ENCODE measurements around the gene MRFAP1L1.

GRCh38 chr4:6739920-6740319, 30.3 kb upstream of the MRFAP1L1 start:
- TF ChIP-seq REST (tag by site-specific recombination; IDR thresholded peaks at IDR 0.05) (no peak), ZNF138 (tag by site-specific recombination; IDR thresholded peaks at IDR 0.05; ENCODE audit: borderline replicate concordance) (no peak), ZBTB10 (tag by site-specific recombination; IDR thresholded peaks at IDR 0.05) (no peak), KLF10 (tag by site-specific recombination; IDR thresholded peaks at IDR 0.05) (no peak), MYNN (tag by site-specific recombination; IDR thresholded peaks at IDR 0.05; ENCODE audit: borderline replicate concordance) (no peak), ZXDB (tag by site-specific recombination; IDR thresholded peaks at IDR 0.05) (no peak), ZNF274 (IDR thresholded peaks at IDR 0.05; ENCODE audit: low read length) (no peak), ZNF274 (tag by site-specific recombination; IDR thresholded peaks at IDR 0.05; ENCODE audit: borderline replicate concordance) (no peak), SALL2 (tag by site-specific recombination; IDR thresholded peaks at IDR 0.05; ENCODE audit: borderline replicate concordance) (no peak), ZBTB49 (tag by site-specific recombination; IDR thresholded peaks at IDR 0.05; ENCODE audit: low read depth) (no peak)
- TF ChIP-seq, protein P1, sequence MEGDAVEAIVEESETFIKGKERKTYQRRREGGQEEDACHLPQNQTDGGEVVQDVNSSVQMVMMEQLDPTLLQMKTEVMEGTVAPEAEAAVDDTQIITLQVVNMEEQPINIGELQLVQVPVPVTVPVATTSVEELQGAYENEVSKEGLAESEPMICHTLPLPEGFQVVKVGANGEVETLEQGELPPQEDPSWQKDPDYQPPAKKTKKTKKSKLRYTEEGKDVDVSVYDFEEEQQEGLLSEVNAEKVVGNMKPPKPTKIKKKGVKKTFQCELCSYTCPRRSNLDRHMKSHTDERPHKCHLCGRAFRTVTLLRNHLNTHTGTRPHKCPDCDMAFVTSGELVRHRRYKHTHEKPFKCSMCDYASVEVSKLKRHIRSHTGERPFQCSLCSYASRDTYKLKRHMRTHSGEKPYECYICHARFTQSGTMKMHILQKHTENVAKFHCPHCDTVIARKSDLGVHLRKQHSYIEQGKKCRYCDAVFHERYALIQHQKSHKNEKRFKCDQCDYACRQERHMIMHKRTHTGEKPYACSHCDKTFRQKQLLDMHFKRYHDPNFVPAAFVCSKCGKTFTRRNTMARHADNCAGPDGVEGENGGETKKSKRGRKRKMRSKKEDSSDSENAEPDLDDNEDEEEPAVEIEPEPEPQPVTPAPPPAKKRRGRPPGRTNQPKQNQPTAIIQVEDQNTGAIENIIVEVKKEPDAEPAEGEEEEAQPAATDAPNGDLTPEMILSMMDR (tag by site-specific recombination; IDR thresholded peaks at IDR 0.05), result no peak

Data from HEK293 (cell line).